SK-N-SH (cell line): ENCODE results near the gene MOB1A. TPM values are rescaled to one million over a fixed set of nuclear protein-coding genes. Genes with fewer than 3 reads are reported as not detected.

Source experiments
- CTCF ChIA-PET: fragments of 300-600, 350-600 bp; formaldehyde crosslinking; extraction: SDS; loops from one replicate; lab custom pipeline; 2021; lab: Yijun Ruan, JAX
- POLR2A ChIA-PET: fragments of 350-600 bp; sonication (Branson Sonifier 250); formaldehyde crosslinking; extraction: SDS; loops from one replicate; lab custom pipeline; 2020; ENCODE audit warnings: antibody characterized with exemption, inconsistent platforms; lab: Yijun Ruan, JAX
- DNase-seq: peaks from one replicate; pipeline ENCODE4 v3.0.0; 2012
- H2AFZ ChIP-seq: fragments of 200-600 bp; sonication (generic); 2 replicates; pipeline ENCODE4 v1.8.1; 2016; ENCODE audit warnings: antibody characterized with exemption, mild to moderate bottlenecking, low read depth
- H3F3A ChIP-seq: fragments of 200-600 bp; sonication (generic); replicated peaks from 2 replicates; pipeline ENCODE3; 2016; ENCODE audit warnings: antibody characterized with exemption, mild to moderate bottlenecking; ENCODE audit not compliant: insufficient read depth
- H3K27ac ChIP-seq, 2 experiments: fragments of 200-500 bp in 1 of 2; fragments of 200-600 bp in 1 of 2; sonication (Bioruptor generic) in 1 of 2; sonication (generic), shearing (Covaris generic) in 1 of 2; 2 replicates each; pipeline versions ENCODE4 v1.5.1 to v1.6.1; 2014 to 2016; ENCODE audit warnings: low read depth in 2 of 2, inconsistent platforms in 1 of 2, low read length in 1 of 2, mild to moderate bottlenecking in 1 of 2, mixed read lengths in 1 of 2
- H3K27me3 ChIP-seq: fragments of 200-600 bp; sonication (generic), shearing (Covaris generic); 2 replicates; pipeline ENCODE4 v1.6.1; 2016; ENCODE audit warnings: mixed run types; ENCODE audit not compliant: insufficient read depth
- H3K36me3 ChIP-seq, 2 experiments: fragments of 200-500 bp in 1 of 2; fragments of 200-600 bp in 1 of 2; sonication (Bioruptor generic) in 1 of 2; sonication (generic) in 1 of 2; replicated peaks in 1 of 2; 2 replicates each; pipeline versions ENCODE3 to v1.5.1; 2014 to 2016; ENCODE audit warnings: low read length in 1 of 2, mild to moderate bottlenecking in 1 of 2; ENCODE audit not compliant: insufficient read depth in 2 of 2, control insufficient read depth in 1 of 2
- H3K4me1 ChIP-seq, 2 experiments: fragments of 200-500 bp in 1 of 2; fragments of 200-600 bp in 1 of 2; sonication (Bioruptor generic) in 1 of 2; sonication (generic), shearing (Covaris generic) in 1 of 2; 2 replicates each; pipeline versions ENCODE4 v1.5.1 to v1.6.1; 2014 to 2016; ENCODE audit warnings: low read depth in 1 of 2, low read length in 1 of 2, mixed run types in 1 of 2; ENCODE audit not compliant: insufficient read depth in 2 of 2, control insufficient read depth in 1 of 2
- H3K4me2 ChIP-seq: fragments of 200-600 bp; sonication (generic), shearing (Covaris generic); 2 replicates; pipeline ENCODE4 v1.6.1; 2017; ENCODE audit warnings: mixed run types
- H3K4me3 ChIP-seq, 2 experiments: fragments of 200-500 bp in 1 of 2; fragments of 200-600 bp in 1 of 2; sonication (Bioruptor generic) in 1 of 2; sonication (generic), shearing (Covaris generic) in 1 of 2; 2 replicates each; pipeline versions ENCODE4 v1.5.1 to v1.8.1; 2014 to 2016; ENCODE audit warnings: low read depth in 2 of 2, inconsistent platforms in 1 of 2, low read length in 1 of 2, mild to moderate bottlenecking in 1 of 2, mixed read lengths in 1 of 2, moderate library complexity in 1 of 2
- H3K79me2 ChIP-seq: fragments of 200-600 bp; sonication (generic); 2 replicates; pipeline ENCODE4 v1.8.1; 2017; ENCODE audit warnings: mild to moderate bottlenecking; ENCODE audit not compliant: insufficient read depth
- H3K9ac ChIP-seq: fragments of 200-600 bp; sonication (generic); 2 replicates; pipeline ENCODE4 v1.6.1; 2017; ENCODE audit warnings: mixed run types
- H3K9me2 ChIP-seq: fragments of 200-600 bp; sonication (generic); 2 replicates; pipeline ENCODE4 v1.6.1; 2017; ENCODE audit warnings: mixed run types
- H3K9me3 ChIP-seq: fragments of 200-600 bp; sonication (generic); 2 replicates; pipeline ENCODE4 v1.6.1; 2017; ENCODE audit warnings: mixed run types, mild to moderate bottlenecking, moderate library complexity
- H4K20me1 ChIP-seq: fragments of 200-600 bp; sonication (generic); 2 replicates; pipeline ENCODE4 v1.6.1; 2017; ENCODE audit warnings: mild to moderate bottlenecking, mixed run types; ENCODE audit not compliant: insufficient read depth
- CHD2 ChIP-seq: fragments of 150-350 bp; IDR thresholded peaks from 2 replicates; pipeline ENCODE4 v1.6.1; 2018; ENCODE audit warnings: low read length; ENCODE audit not compliant: partially characterized antibody
- FOSL2 ChIP-seq: IDR thresholded peaks from 2 replicates; pipeline ENCODE4 v1.4.0; 2012; ENCODE audit warnings: low read depth, mild to moderate bottlenecking, moderate library complexity, borderline replicate concordance
- NFIC ChIP-seq: IDR thresholded peaks from 2 replicates; pipeline ENCODE4 v1.4.0; 2012; ENCODE audit warnings: borderline replicate concordance
- PBX3 ChIP-seq: IDR thresholded peaks from 2 replicates; pipeline ENCODE4; 2012
- RAD21 ChIP-seq: IDR thresholded peaks from 2 replicates; pipeline ENCODE4 v1.6.1; 2012; ENCODE audit warnings: mild to moderate bottlenecking, low read length
- RCOR1 ChIP-seq: fragments of 150-350 bp; IDR thresholded peaks from 2 replicates; pipeline ENCODE4 v1.6.1; 2017; ENCODE audit warnings: antibody characterized with exemption, low read length
- REST ChIP-seq: IDR thresholded peaks from 2 replicates; pipeline ENCODE4 v1.6.1; 2012; ENCODE audit warnings: mild to moderate bottlenecking, low read depth, low read length, moderate library complexity
- TCF12 ChIP-seq: IDR thresholded peaks from 2 replicates; pipeline ENCODE4 v1.4.0; 2012
- WGBS: methylation state at CpG from one replicate; pipeline ENCODE4 v1.1.6; 2017; ENCODE audit warnings: low lambda C conversion rate; 5-methylcytosine and 5-hydroxymethylcytosine counted together
- polyA plus RNA-seq, 3 experiments: library from polyadenylated mRNA; depleted of rRNA; stranded (reverse); fragments of >200 nt; gene quantifications; 2 replicates each; pipeline ENCODE4 v1.2.3, GENCODE V29; 2012
- TF ChIP-seq, protein P1 (sequence below): IDR thresholded peaks from 2 replicates; pipeline ENCODE4 v1.4.0; 2012; ENCODE audit warnings: low read depth
- TF ChIP-seq, protein P2 (sequence below): fragments of 150-350 bp; IDR thresholded peaks from 2 replicates; pipeline ENCODE4 v1.6.1; 2016; ENCODE audit warnings: mild to moderate bottlenecking, low read depth, low read length

Gene MOB1A
- polyA plus RNA-seq, 1 of the 3 experiments (the other 2 are of a cell fraction): 15.3 TPM

DNA sequence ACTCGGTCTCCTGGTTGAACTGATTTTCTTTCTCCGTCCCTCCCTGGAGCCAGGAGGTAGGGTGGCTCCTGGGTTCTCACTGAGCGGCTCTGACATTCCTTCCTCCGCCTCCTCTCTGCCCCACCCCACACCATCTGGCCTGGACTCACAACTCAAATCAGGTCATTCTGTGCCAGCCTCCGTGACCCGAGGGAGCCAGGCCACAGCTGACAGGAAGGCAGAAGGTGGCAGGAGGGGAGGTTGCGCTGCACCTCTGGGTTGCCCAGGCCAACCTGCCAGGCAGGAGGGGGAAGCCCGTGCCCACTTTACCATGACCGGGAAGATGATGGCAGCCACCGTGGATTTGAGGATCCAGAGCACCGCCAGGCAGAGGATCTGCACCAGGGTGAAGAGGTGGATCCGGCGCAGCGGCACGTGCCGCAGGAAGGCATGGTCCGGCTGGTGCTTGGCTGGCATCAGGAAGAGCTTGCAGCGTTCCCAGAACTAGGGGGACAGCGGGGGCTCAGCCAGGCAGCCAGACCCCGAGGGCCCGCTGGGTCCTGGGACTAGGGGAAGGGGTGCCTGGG is 48.1 kb upstream of the MOB1A start (continued):
- no peak for TF ChIP-seq PBX3
- no peak for TF ChIP-seq FOSL2
- TF ChIP-seq TCF12: no peak
- no peak for TF ChIP-seq REST

GRCh38 chr2:74225698-74226459 is 47.2 kb upstream of the MOB1A start:
- no peaks in the 10 kb centered on the region for H3K79me2 ChIP-seq
- H4K20me1 ChIP-seq: no peaks in the 10 kb centered on the region
- WGBS: 75% methylated on average over 4 of the region's 4 CpGs
- H3K9ac ChIP-seq: no peak overlapping the region
- H3K9me3 ChIP-seq: no peaks in the 10 kb centered on the region
- no peak overlapping the region for H3K4me2 ChIP-seq
- CTCF ChIA-PET: interaction anchor here (1.0 kb wide), 2 partner anchors 24 to 27 kb away, joined by 3 read pairs; no protein-coding TSS in a partner anchor
- no peaks in the 10 kb centered on the region for H3K27me3 ChIP-seq
- H3K4me3 ChIP-seq: no peak overlapping the region
- DNase-seq: no peak
- no peaks in the 10 kb centered on the region for H3K36me3 ChIP-seq
- peaks cover 8% of the 10 kb centered on the region for H3F3A ChIP-seq
- TF ChIP-seq CHD2 (no peak), RAD21 (no peak)
- POLR2A ChIA-PET: interaction anchor here (1.0 kb wide), 1 partner anchor 281 kb away, joined by 4 read pairs; no protein-coding TSS in a partner anchor
- H2AFZ ChIP-seq: no peak overlapping the region
- H3K27ac ChIP-seq: no peak overlapping the region
- H3K9me2 ChIP-seq: no peaks in the 10 kb centered on the region
- no peaks in the 10 kb centered on the region; a peak in 1 of 4 replicates for H3K4me1 ChIP-seq

DNA sequence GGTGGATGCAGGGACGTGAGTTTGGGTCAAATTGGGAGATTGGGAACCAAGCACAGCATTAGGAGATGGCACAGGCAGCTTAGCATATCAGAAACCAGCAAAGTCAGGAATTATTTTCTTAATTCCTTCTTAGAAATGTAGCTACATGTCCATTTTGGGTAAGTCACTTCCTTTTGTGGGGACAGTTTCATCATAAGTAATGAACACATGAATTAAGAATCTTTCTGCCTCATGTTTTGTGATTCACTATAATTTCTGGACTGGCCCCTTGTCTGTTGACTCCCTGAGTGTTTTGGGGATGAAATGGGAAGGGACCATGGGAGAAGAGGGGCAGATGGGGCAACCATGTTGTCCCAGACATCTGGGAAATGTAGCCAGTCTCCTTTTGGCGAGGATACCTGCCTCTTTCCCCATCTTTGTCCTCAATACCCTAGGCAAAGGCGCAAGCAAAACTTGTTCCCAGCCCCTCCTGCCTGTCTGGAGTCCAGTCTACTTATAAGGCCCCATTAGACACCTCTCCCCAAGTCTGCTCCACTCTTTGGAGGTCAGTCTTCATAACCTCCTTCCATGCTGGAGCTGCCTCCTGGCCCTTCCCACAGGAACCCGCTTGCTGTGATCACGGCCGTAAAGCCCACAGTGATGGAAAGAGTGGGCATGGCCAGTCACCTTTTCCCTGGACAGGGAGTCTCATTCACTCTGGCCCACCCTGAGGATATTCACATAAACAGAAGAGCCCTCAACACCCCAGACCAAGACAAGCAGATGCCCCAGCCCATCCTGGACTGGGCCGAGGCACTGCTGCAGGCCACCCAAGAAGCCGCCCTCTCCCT is 45.5 kb upstream of the MOB1A start:
- TF ChIP-seq, protein P1, sequence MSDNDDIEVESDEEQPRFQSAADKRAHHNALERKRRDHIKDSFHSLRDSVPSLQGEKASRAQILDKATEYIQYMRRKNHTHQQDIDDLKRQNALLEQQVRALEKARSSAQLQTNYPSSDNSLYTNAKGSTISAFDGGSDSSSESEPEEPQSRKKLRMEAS: no peak
- no peak for TF ChIP-seq NFIC
- no peak for TF ChIP-seq PBX3
- no peak for TF ChIP-seq RCOR1
- TF ChIP-seq, protein P2, sequence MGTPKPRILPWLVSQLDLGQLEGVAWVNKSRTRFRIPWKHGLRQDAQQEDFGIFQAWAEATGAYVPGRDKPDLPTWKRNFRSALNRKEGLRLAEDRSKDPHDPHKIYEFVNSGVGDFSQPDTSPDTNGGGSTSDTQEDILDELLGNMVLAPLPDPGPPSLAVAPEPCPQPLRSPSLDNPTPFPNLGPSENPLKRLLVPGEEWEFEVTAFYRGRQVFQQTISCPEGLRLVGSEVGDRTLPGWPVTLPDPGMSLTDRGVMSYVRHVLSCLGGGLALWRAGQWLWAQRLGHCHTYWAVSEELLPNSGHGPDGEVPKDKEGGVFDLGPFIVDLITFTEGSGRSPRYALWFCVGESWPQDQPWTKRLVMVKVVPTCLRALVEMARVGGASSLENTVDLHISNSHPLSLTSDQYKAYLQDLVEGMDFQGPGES: no peak
- POLR2A ChIA-PET: no interaction called here
- peaks cover 8% of the 10 kb centered on the region for H3F3A ChIP-seq
- no peaks in the 10 kb centered on the region for H3K79me2 ChIP-seq
- H3K4me1 ChIP-seq: no peaks in the 10 kb centered on the region; a peak in 1 of 4 replicates
- no peak overlapping the region for H3K4me2 ChIP-seq
- over 99% methylated on average over 8 of the region's 8 CpGs for WGBS
- no peak for DNase-seq
- H3K27ac ChIP-seq: no peak overlapping the region
- no peak overlapping the region for H3K9ac ChIP-seq
- H3K9me3 ChIP-seq: no peaks in the 10 kb centered on the region
- H3K36me3 ChIP-seq: no peaks in the 10 kb centered on the region
- H2AFZ ChIP-seq: no peak overlapping the region
- CTCF ChIA-PET: interaction anchor here (1.4 kb wide), 1 partner anchor 111 kb away, joined by 3 read pairs; no protein-coding TSS in a partner anchor
- H3K4me3 ChIP-seq: no peak overlapping the region
- no peaks in the 10 kb centered on the region for H3K9me2 ChIP-seq
- no peaks in the 10 kb centered on the region for H4K20me1 ChIP-seq
- H3K27me3 ChIP-seq: no peaks in the 10 kb centered on the region
